Breast epithelium (tissue), 4 donors: ENCODE measurements around the gene VPS18. TPM values are rescaled to one million over a fixed set of nuclear protein-coding genes. Genes with fewer than 3 reads are reported as not detected.

Experiments
- DNase-seq, 2 donors: peaks; one replicate each; pipeline ENCODE4 v3.0.0-alpha.2; 2019; ENCODE audit warnings: low spot score in 2 of 2
- H3K27ac ChIP-seq, 2 donors: fragments of 200-600 bp; sonication (generic) in 1 of 2; one replicate each; pipeline ENCODE4 v1.5.1; 2016 to 2019; ENCODE audit warnings: mild to moderate bottlenecking in 1 of 2
- H3K27me3 ChIP-seq, 2 donors: fragments of 200-600 bp; sonication (generic) in 1 of 2; one replicate each; pipeline versions ENCODE4 v1.5.1 to v1.6.0; 2017 to 2019; ENCODE audit warnings: control low read depth in 1 of 2, mild to moderate bottlenecking in 1 of 2
- H3K36me3 ChIP-seq: fragments of 200-600 bp; one replicate; pipeline ENCODE4 v1.5.1; 2019
- H3K4me1 ChIP-seq, 2 donors: fragments of 200-600 bp; sonication (generic); one replicate each; pipeline ENCODE4 v1.5.1; 2016 to 2019; ENCODE audit warnings: control low read depth in 1 of 2
- H3K4me3 ChIP-seq, 3 donors: fragments of 200-600 bp; sonication (generic); 1 replicate in 2 of 3; 2 replicates in 1 of 3; pipeline ENCODE4 v1.5.1; 2016 to 2019; ENCODE audit warnings: mild to moderate bottlenecking in 3 of 3, moderate library complexity in 2 of 3
- H3K9me3 ChIP-seq, 2 donors: fragments of 200-600 bp; sonication (generic) in 1 of 2; one replicate each; pipeline ENCODE4 v1.5.1; 2016 to 2019; ENCODE audit warnings: control low read depth in 1 of 2
- POLR2A ChIP-seq: fragments of 450-650 bp; IDR thresholded peaks from one replicate; pipeline ENCODE4 v1.6.1; 2016; ENCODE audit warnings: antibody characterized with exemption, mild to moderate bottlenecking, moderate library complexity
- POLR2AphosphoS5 ChIP-seq, 3 donors: sonication (generic); formaldehyde crosslinking; IDR thresholded peaks; one replicate each; pipeline ENCODE4 v1.6.1; 2017; ENCODE audit warnings: antibody characterized with exemption in 3 of 3
- intact Hi-C: fragments of 100-400 bp; cut with DNase I; formaldehyde crosslinking; loops from one replicate; pipeline ENCODE4 v1.15.1; 2023; ENCODE audit warnings: low total_unique reads
- total RNA-seq, 3 donors: library from RNA; depleted of rRNA; stranded (reverse); fragments of >200 nt; gene quantifications; one replicate each; pipeline ENCODE4 v1.1.0, GENCODE V29; 2016
- TF ChIP-seq, protein P1 (sequence below), 3 donors: fragments of 450-650 bp; IDR thresholded peaks; one replicate each; pipeline ENCODE4 v1.5.1; 2016 to 2017; ENCODE audit warnings: antibody characterized with exemption in 3 of 3, mild to moderate bottlenecking in 3 of 3, moderate library complexity in 3 of 3

The VPS18 gene
- total RNA-seq, 3 donors from 2014 or later, result 23.2 to 25.0 (median 23.9) TPM

- intact Hi-C loops, result loop anchor here (10.0 kb wide), 1 partner anchor 206 kb away; the partner anchor contains the start of gene RAD51
- peaks cover 6% of the 10 kb centered on the region for H3K36me3 ChIP-seq
- no peak for DNase-seq
- no peak for TF ChIP-seq POLR2A
- TF ChIP-seq POLR2AphosphoS5 (IDR thresholded peaks at IDR 0.05), result no peak
- TF ChIP-seq, protein P1, sequence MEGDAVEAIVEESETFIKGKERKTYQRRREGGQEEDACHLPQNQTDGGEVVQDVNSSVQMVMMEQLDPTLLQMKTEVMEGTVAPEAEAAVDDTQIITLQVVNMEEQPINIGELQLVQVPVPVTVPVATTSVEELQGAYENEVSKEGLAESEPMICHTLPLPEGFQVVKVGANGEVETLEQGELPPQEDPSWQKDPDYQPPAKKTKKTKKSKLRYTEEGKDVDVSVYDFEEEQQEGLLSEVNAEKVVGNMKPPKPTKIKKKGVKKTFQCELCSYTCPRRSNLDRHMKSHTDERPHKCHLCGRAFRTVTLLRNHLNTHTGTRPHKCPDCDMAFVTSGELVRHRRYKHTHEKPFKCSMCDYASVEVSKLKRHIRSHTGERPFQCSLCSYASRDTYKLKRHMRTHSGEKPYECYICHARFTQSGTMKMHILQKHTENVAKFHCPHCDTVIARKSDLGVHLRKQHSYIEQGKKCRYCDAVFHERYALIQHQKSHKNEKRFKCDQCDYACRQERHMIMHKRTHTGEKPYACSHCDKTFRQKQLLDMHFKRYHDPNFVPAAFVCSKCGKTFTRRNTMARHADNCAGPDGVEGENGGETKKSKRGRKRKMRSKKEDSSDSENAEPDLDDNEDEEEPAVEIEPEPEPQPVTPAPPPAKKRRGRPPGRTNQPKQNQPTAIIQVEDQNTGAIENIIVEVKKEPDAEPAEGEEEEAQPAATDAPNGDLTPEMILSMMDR (IDR thresholded peaks at IDR 0.05), result no peak
- peaks cover 0 to 3% of the 10 kb centered on the region in 2 donors for H3K4me1 ChIP-seq
- H3K9me3 ChIP-seq, result no peaks in the 10 kb centered on the region
- no peak overlapping the region for H3K27ac ChIP-seq
- no peaks in the 10 kb centered on the region for H3K27me3 ChIP-seq
- H3K4me3 ChIP-seq, result no peak overlapping the region
Observed at GRCh38 chr15:40901053-40901443, 6.8 kb downstream of the VPS18 start.

DNA sequence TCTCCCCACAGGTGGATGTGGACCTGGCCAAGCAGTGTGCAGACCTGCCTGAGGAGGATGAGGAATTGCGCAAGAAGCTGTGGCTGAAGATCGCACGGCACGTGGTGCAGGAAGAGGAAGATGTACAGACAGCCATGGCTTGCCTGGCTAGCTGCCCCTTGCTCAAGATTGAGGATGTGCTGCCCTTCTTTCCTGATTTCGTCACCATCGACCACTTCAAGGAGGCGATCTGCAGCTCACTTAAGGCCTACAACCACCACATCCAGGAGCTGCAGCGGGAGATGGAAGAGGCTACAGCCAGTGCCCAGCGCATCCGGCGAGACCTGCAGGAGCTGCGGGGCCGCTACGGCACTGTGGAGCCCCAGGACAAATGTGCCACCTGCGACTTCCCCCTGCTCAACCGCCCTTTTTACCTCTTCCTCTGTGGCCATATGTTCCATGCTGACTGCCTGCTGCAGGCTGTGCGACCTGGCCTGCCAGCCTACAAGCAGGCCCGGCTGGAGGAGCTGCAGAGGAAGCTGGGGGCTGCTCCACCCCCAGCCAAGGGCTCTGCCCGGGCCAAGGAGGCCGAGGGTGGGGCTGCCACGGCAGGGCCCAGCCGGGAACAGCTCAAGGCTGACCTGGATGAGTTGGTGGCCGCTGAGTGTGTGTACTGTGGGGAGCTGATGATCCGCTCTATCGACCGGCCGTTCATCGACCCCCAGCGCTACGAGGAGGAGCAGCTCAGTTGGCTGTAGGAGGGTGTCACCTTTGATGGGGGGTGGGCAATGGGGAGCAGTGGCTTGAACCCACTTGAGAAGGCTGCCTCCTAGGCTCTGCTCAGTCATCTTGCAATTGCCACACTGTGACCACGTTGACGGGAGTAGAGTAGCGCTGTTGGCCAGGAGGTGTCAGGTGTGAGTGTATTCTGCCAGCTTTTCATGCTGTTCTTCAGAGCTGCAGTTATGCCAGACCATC, 8.6 kb downstream of the VPS18 start:
- H3K4me3 ChIP-seq, result no peak overlapping the region
- no peaks in the 10 kb centered on the region for H3K27me3 ChIP-seq
- peak in 1 of 2 donors; percentile 70 for DNase-seq
- intact Hi-C loops, result loop anchor here (10.0 kb wide), 1 partner anchor 208 kb away; the partner anchor contains the start of gene RAD51
- TF ChIP-seq POLR2A (no peak), POLR2AphosphoS5 (IDR thresholded peaks at IDR 0.05) (peak in 2 of 3 donors; percentile 54 to 62)
- H3K27ac ChIP-seq, result peak overlapping the region; percentile 51 to 57
- H3K4me1 ChIP-seq, result peaks cover 6 to 18% of the 10 kb centered on the region in 2 donors
- no peaks in the 10 kb centered on the region for H3K9me3 ChIP-seq
- H3K36me3 ChIP-seq, result peaks cover 6% of the 10 kb centered on the region

GRCh38 chr15:40904552-40905201, 10.4 kb downstream of the VPS18 start:
- Histone ChIP-seq H3K36me3 (no peaks in the 10 kb centered on the region), H3K4me1 (peaks cover 6 to 19% of the 10 kb centered on the region in 2 donors), H3K27me3 (no peaks in the 10 kb centered on the region), H3K9me3 (no peaks in the 10 kb centered on the region), H3K27ac (peak overlapping the region; percentile 36 to 51), H3K4me3 (no peak overlapping the region)
- TF ChIP-seq POLR2A (no peak), POLR2AphosphoS5 (IDR thresholded peaks at IDR 0.05) (no peak)
- TF ChIP-seq, protein P1 (IDR thresholded peaks at IDR 0.05), result no peak
- intact Hi-C loops, result loop anchor here (5.0 to 10.0 kb wide), 2 partner anchors 113 to 210 kb away; partner anchors contain the start of gene RAD51
- DNase-seq, result no peak

- intact Hi-C loops, result loop anchor here (1.0 to 10.0 kb wide), 3 partner anchors 28 to 212 kb away; partner anchors contain the start of gene RAD51
- peaks cover 6 to 24% of the 10 kb centered on the region in 2 donors for H3K4me1 ChIP-seq
Observed at GRCh38 chr15:40906091-40906990, 12.1 kb downstream of the VPS18 start.

More at GRCh38 chr15:40906091-40906990, 12.1 kb downstream of the VPS18 start:
- Histone ChIP-seq H3K36me3 (no peaks in the 10 kb centered on the region), H3K9me3 (no peaks in the 10 kb centered on the region), H3K4me3 (peak overlapping the region; percentile 44 to 68 (median 51)), H3K27me3 (no peaks in the 10 kb centered on the region), H3K27ac (peak overlapping the region; percentile 97 to 98)
- TF ChIP-seq POLR2A, result no peak
- TF ChIP-seq, protein P1 (IDR thresholded peaks at IDR 0.05), result peak; percentile 54 to 85 (median 84)
- peak; percentile 23 to 59 (median 56) for TF ChIP-seq POLR2AphosphoS5 (IDR thresholded peaks at IDR 0.05)
- peak; percentile 88 for DNase-seq
